GM12875 (cell line): ENCODE data around the gene ETDC.
A peak's percentile ranks its signal among the peaks of the same experiment; 100 is the strongest.

Experiments
- H3K4me3 ChIP-seq: one replicate; pipeline ENCODE4 v1.5.1; 2011; ENCODE audit warnings: low read depth, low read length, control low read depth
- TF ChIP-seq, protein P1 (sequence below): IDR thresholded peaks from 2 replicates; pipeline ENCODE4 v1.5.1; 2011; ENCODE audit warnings: low read depth, mild to moderate bottlenecking, control low read depth, inconsistent platforms, low read length, moderate library complexity, borderline replicate concordance; ENCODE audit not compliant: insufficient read depth

Gene ETDC

DNA sequence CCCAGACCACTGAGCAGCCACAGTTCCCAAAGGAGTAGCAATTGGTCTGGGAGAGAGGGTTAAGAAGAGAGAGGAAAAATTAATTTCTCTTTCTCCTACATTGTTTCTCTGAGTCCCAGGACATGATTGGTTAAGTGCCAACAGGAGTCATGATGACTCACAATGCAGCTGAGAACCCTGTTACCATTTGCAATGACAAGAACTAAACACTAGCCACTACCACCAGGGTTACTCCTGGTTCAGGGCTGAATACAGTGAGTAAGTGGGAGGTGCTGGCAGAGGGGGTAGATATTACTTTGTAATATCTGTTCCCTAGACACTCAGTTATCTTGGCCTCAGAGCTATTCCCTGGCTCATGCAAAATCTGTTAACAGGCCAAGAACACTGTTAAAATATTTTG lies 18.0 kb downstream of the ETDC start:
- no peak overlapping the region for H3K4me3 ChIP-seq
- TF ChIP-seq, protein P1, sequence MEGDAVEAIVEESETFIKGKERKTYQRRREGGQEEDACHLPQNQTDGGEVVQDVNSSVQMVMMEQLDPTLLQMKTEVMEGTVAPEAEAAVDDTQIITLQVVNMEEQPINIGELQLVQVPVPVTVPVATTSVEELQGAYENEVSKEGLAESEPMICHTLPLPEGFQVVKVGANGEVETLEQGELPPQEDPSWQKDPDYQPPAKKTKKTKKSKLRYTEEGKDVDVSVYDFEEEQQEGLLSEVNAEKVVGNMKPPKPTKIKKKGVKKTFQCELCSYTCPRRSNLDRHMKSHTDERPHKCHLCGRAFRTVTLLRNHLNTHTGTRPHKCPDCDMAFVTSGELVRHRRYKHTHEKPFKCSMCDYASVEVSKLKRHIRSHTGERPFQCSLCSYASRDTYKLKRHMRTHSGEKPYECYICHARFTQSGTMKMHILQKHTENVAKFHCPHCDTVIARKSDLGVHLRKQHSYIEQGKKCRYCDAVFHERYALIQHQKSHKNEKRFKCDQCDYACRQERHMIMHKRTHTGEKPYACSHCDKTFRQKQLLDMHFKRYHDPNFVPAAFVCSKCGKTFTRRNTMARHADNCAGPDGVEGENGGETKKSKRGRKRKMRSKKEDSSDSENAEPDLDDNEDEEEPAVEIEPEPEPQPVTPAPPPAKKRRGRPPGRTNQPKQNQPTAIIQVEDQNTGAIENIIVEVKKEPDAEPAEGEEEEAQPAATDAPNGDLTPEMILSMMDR = no peak

DNA sequence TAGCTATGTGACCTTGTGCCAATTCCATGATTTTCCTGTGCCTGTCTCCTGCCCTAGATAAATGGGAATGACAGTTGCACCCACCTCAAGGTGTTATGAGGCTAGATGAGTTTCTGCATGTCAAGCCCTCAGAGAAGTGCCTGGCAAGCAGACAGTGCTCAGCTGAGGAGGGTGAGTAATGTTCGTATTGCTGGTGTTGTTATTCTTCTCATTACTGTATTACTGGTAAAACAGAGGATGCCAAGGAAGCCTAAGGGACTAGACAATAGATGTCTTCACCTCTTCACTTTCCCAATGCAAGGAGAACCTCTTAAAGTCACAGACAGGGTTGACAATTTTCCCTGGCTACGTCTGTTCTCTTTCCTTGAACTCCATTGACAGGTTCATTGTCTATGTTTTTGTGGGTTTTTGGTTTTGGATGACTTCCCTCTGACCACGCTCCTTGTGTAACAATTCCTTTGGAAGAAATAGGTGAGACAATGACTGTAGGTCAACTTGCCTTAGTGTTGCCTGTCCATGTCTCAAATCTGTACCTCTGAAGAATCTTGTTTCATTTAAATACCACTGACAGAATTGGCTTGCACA lies 19.2 kb downstream of the ETDC start:
- TF ChIP-seq, protein P1 = no peak
- no peak overlapping the region for H3K4me3 ChIP-seq

DNA sequence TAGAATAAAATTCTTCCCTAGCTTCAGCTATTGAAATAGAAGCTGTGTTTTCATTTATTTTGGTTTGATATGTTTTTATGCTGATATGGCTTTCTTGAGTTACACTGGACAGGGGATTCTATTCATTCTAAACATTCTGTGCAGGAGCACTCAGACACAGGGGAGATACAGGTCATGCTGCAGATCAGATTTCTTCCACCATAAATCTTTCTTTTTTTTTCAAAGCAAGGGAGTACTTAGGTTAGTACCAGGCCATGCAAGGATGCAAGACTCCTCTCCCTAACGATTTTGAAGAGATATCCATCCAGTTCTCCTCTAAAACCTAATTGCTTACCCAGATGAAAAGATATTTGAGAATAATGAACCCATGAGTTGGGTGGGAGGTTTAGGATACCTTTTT lies 21.4 kb downstream of the ETDC start:
- no peak overlapping the region for H3K4me3 ChIP-seq

GRCh38 chrX:135331525-135331924 lies 22.2 kb downstream of the ETDC start:
- TF ChIP-seq, protein P1 = no peak
- H3K4me3 ChIP-seq = no peak overlapping the region

More for the DNA sequence above, 21.4 kb downstream of the ETDC start:
- TF ChIP-seq, protein P1 = no peak

DNA sequence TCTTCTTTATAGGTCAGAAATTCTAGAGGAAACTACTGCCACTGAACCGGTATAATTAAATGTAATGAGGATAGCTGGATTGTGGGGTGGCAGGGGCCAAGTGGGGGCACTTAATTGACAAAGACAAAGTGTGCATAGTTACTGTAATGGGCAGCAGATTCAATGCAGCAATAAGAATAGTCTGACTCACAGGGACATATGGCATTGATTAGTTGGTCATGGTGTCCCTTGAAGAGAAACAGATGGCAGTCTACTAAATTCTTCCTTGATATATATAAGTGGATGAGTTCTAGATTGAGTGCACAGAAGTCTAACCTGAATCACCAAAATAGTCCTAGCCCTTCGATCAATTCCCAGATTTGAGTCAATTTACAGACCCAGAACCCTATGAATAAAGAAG lies 31.6 kb downstream of the ETDC start:
- H3K4me3 ChIP-seq = peak overlapping the region; percentile 10
- TF ChIP-seq, protein P1 = no peak

DNA sequence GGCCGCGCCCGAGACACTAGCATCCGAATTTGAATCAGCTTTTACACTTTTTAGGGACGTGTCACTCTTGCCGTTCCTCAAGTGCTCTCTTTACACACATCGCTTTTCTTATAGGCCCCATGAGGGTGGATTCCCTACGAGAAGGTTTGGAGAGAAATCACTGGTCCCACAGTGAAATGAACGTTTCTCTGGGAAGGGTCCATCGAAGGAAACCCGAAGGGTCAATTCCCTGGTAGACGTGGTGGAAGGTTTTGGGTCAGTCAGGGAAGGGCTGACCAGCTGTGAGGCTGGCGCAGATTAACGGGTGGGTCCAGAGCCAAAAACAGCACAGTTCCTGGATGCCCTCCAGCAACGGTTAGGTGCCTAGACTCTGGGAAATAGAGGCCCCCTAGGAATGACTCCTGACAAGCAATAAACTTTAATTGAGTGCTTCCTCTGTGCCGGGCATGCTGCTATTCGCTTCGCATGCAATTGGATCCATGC lies 35.9 kb downstream of the ETDC start:
- TF ChIP-seq, protein P1 = no peak
- peak overlapping the region; percentile 69 for H3K4me3 ChIP-seq

GRCh38 chrX:135346975-135347374 lies 37.7 kb downstream of the ETDC start:
- TF ChIP-seq, protein P1 = no peak
- no peak overlapping the region for H3K4me3 ChIP-seq
